ENCODE measurements around the gene ERMAP.

DNA sequence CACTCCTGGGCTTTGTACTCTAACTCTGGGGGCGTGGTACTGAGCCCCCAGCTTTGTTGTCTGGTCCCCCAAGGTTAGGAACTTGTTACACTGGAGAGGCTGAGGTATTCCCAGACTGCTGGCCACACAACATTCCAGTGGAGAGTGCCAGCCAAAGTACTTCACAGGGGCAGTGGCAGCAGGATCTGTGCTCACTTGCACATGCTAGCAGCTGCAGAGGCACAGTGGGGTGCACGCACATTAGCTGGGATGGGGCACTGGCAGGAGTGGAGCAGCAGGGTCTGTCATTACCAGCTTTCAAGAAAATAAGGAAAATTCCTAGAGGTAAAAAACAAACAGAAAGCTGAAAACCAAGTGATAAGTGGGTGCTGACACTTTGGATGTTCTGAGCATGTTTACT lies 60.5 kb downstream of the ERMAP start:
- TF ChIP-seq CTCF (conservative IDR thresholded peaks at IDR 0.05) (no peak), ZFX (IDR thresholded peaks at IDR 0.05) (no peak)
